Mammary epithelial cell (primary cell): ENCODE data around the gene SEC14L6.

Experiments used
- CTCF ChIP-seq, 2 donors: IDR thresholded peaks in 1 of 2; conservative IDR thresholded peaks in 1 of 2; 2 replicates each; pipeline ENCODE4 v1.5.1; 2011 to 2012; ENCODE audit warnings: inconsistent platforms in 2 of 2, low read length in 2 of 2, mild to moderate bottlenecking in 2 of 2, control low read depth in 1 of 2, low read depth in 1 of 2; ENCODE audit not compliant: insufficient read depth in 1 of 2; ENCODE audit errors: extremely low read depth in 1 of 2
- EZH2 ChIP-seq: IDR thresholded peaks from 2 replicates; pipeline ENCODE4 v1.6.1; 2012; ENCODE audit warnings: low read length, inconsistent platforms, borderline replicate concordance

DNA sequence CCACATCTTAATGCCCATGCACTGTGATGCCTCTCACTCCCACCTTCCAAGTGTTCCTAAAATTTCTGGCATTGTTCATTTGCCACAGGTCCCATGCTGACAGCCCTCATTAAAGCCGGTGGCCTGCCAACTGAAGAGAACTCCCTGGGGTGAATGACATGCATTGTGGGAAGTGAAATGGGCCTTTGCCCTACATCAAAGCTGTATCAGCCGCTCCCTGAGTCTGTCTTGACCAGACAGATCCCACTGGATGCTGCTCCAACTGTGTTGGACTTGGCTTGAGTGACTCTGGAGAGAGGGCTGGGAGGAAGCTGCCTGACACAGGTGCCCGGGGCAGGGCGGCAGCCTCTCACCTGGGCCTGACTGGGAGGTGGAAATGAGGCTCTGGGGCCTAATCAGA lies 32.3 kb downstream of the SEC14L6 start:
- no peak for TF ChIP-seq CTCF (conservative IDR thresholded peaks at IDR 0.05 in 1 of 2, IDR thresholded peaks at IDR 0.05 in 1 of 2; ENCODE audit: extremely low read depth in 1 of 2, insufficient read depth in 1 of 2, low read depth in 1 of 2, low read length in 2 of 2)
- TF ChIP-seq EZH2, result no peak
